BJ (cell line): ENCODE data around the gene ANKRD10. TPM values are rescaled to one million over a fixed set of nuclear protein-coding genes. Genes with fewer than 3 reads are reported as not detected.
"Not testable (repeated sequence)": the region's sequence is repeated elsewhere in the genome, so short reads cannot be mapped to it uniquely, and the experiment has no call there.

Experiments
- CTCF ChIA-PET: fragments of 350-600 bp; formaldehyde crosslinking; extraction: SDS; loops from one replicate; lab custom pipeline; 2021; ENCODE audit warnings: antibody characterized with exemption, inconsistent platforms; lab: Yijun Ruan, JAX
- POLR2A ChIA-PET: fragments of 300-600 bp; sonication (Branson Sonifier 250); formaldehyde crosslinking; extraction: SDS; loops from one replicate; lab custom pipeline; 2021; ENCODE audit warnings: antibody characterized with exemption; lab: Charles Lee
- DNase-seq: peaks from one replicate; pipeline ENCODE4 v3.0.0-alpha.2; 2011; ENCODE audit warnings: low read depth
- H3K27me3 ChIP-seq: 2 replicates; pipeline ENCODE4 v1.6.0; 2011; ENCODE audit warnings: low read length; ENCODE audit not compliant: control insufficient read depth, insufficient read depth
- H3K36me3 ChIP-seq: 2 replicates; pipeline ENCODE4 v1.5.1; 2011; ENCODE audit warnings: low read length; ENCODE audit not compliant: control insufficient read depth, insufficient read depth
- H3K4me3 ChIP-seq: 2 replicates; pipeline ENCODE4 v1.5.1; 2011; ENCODE audit warnings: low read depth, mild to moderate bottlenecking, control low read depth, low read length
- CTCF ChIP-seq: IDR thresholded peaks from 2 replicates; pipeline ENCODE4 v1.5.1; 2011; ENCODE audit warnings: low read depth, mild to moderate bottlenecking, control low read depth, inconsistent platforms, low read length, moderate library complexity; ENCODE audit not compliant: insufficient read depth
- polyA plus RNA-seq: library from polyadenylated mRNA; depleted of rRNA; stranded (reverse); fragments of >200 nt; gene quantifications from 2 replicates; pipeline ENCODE4 v1.2.3, GENCODE V29; 2011

Gene ANKRD10
- polyA plus RNA-seq, 1 experiment, result 43.5 TPM

- DNase-seq, result no peak
- no peak overlapping the region for H3K4me3 ChIP-seq
- POLR2A ChIA-PET, result no interaction called here
- TF ChIP-seq CTCF, result no peak
- no peaks in the 10 kb centered on the region for H3K36me3 ChIP-seq
- H3K27me3 ChIP-seq, result no peaks in the 10 kb centered on the region
- CTCF ChIA-PET, result interaction anchor here (1.3 kb wide), 1 partner anchor 11 kb away, joined by 3 read pairs; no protein-coding TSS in a partner anchor
Measured at GRCh38 chr13:110953833-110954532, 39.1 kb upstream of the ANKRD10 start.

- DNase-seq, result no peak
- ChIA-PET POLR2A (no interaction called here), CTCF (interaction anchor here (0.8 to 1.3 kb wide), 2 partner anchors 9 to 10 kb away, joined by 3 read pairs; no protein-coding TSS in a partner anchor)
- Histone ChIP-seq H3K4me3 (no peak overlapping the region), H3K27me3 (no peaks in the 10 kb centered on the region), H3K36me3 (no peaks in the 10 kb centered on the region)
- TF ChIP-seq CTCF, result no peak
Measured at GRCh38 chr13:110953416-110953815, 38.5 kb upstream of the ANKRD10 start.

GRCh38 chr13:110952135-110952534, 37.3 kb upstream of the ANKRD10 start:
- CTCF ChIA-PET, H3K27me3 ChIP-seq, H3K36me3 ChIP-seq, DNase-seq, POLR2A ChIA-PET, H3K4me3 ChIP-seq: not testable (repeated sequence)

- no peak for DNase-seq
- Histone ChIP-seq H3K4me3 (no peak overlapping the region), H3K27me3 (no peaks in the 10 kb centered on the region), H3K36me3 (no peaks in the 10 kb centered on the region)
- no peak for TF ChIP-seq CTCF
- ChIA-PET POLR2A (no interaction called here), CTCF (interaction anchor here (0.7 kb wide), 1 partner anchor 55 kb away, joined by 4 read pairs; no protein-coding TSS in a partner anchor)
Measured at GRCh38 chr13:110950819-110951570, 36.1 kb upstream of the ANKRD10 start.

GRCh38 chr13:110950356-110950755, 35.5 kb upstream of the ANKRD10 start:
- no peak for DNase-seq
- Histone ChIP-seq H3K27me3 (no peaks in the 10 kb centered on the region), H3K4me3 (no peak overlapping the region), H3K36me3 (no peaks in the 10 kb centered on the region)
- TF ChIP-seq CTCF, result no peak
- ChIA-PET POLR2A (no interaction called here), CTCF (no interaction called here)
